GM12801 (cell line): Measurements from ENCODE around the gene FAM13A.

Experiments
- CTCF ChIP-seq: IDR thresholded peaks from one replicate; pipeline ENCODE4 v1.5.1; 2011; ENCODE audit warnings: control low read depth; ENCODE audit not compliant: insufficient read length; ENCODE audit errors: extremely low read depth

Gene FAM13A

GRCh38 chr4:89007338-89007939, 49.5 kb downstream of the FAM13A start:
- no peak for TF ChIP-seq CTCF

- TF ChIP-seq CTCF, result no peak
Observed at GRCh38 chr4:89006307-89006706, 50.7 kb downstream of the FAM13A start.

DNA sequence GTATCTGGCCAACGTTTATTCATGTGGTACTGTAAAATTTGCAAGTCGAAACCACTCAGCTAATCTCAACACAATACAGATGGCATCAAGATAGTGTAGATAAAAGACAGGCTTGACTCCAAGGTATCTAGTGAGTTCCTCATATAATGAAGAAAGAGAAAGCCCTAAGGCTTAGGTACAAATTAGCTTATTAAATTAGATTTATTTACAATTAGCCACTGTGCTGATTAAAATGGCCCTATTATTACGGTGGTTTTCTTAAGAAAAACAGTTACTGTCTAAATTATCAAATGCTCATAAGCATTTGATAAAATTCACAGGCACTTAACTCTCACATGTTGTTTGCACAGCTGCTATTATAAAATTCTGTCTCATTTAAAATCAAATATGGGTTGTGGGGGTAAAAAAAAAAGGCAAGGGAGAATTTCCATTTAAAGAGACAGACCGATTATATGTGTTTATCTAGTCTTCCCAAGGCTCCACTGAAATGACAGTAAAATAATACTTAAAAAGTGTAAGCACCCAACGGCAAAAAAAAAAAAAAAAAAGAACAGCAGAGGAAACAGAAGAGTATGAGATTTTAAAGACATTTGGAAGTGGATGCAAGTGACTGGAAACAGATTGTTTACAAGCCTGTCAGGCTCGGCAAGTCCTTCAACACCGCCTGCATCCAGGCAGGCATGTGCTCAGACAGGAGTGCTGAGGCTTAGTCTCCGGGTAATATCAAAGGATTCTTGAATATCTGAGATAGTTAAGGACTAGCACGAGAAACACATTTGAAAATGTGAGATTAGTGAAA, 55.1 kb downstream of the FAM13A start:
- TF ChIP-seq CTCF, result no peak

DNA sequence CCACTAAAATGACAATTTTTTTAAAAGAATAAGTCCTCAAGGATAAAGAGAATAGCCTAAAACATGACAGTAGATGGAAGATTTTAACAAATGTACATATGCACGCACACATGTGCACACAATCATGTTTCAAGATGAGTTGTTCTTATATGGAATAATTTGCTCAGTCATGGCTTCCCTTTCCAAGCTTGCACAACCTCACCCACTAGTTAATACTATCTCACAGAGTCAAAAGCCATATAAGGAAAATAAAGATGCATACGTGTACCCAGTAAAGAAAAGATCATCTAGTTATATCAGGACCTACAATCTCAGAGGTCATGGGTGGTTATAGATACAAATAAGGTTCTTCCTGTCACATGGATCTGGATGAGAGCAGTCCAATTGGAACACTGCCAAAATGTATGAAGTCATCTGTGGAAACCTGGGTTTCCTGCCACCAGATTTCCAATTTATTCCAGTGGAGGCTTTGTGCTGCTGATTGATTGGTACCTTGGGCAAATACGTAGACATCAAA, 56.1 kb downstream of the FAM13A start:
- no peak for TF ChIP-seq CTCF

- no peak for TF ChIP-seq CTCF
Observed at GRCh38 chr4:89000382-89000781, 56.6 kb downstream of the FAM13A start.

GRCh38 chr4:88999392-88999930, 57.5 kb downstream of the FAM13A start:
- TF ChIP-seq CTCF, result no peak

GRCh38 chr4:88998891-88999290, 58.1 kb downstream of the FAM13A start:
- TF ChIP-seq CTCF, result no peak
